ENCODE results near the gene C1QL1.

- TF ChIP-seq ETS2 (tag; IDR thresholded peaks at IDR 0.05; ENCODE audit: borderline replicate concordance, poor library complexity, severe bottlenecking): no peak
- TF ChIP-seq EZH2 (IDR thresholded peaks at IDR 0.05; ENCODE audit: borderline replicate concordance, low read depth, low read length): no peak
- no peak for TF ChIP-seq ATF4 (CRISPR knock-in tag; IDR thresholded peaks at IDR 0.05)
- TF ChIP-seq NFIC (IDR thresholded peaks at IDR 0.05): no peak
- no peak for TF ChIP-seq ZNF165 (CRISPR knock-in tag; IDR thresholded peaks at IDR 0.05; ENCODE audit: borderline replicate concordance)
These were observed 48.1 kb upstream of the C1QL1 start for GRCh38 chr17:45016237-45016636.

All from K562 (cell line).